NCI-H345 treated with DMSO at 0.1 percent for 48 hours (cell line): ENCODE data around the gene MTHFD1.

ENCODE experiments used
- DNase-seq: peaks from one replicate; lab custom pipeline; 2025; ENCODE audit not compliant: unreplicated experiment; lab: John Stamatoyannopoulos, UW

Gene MTHFD1

DNA sequence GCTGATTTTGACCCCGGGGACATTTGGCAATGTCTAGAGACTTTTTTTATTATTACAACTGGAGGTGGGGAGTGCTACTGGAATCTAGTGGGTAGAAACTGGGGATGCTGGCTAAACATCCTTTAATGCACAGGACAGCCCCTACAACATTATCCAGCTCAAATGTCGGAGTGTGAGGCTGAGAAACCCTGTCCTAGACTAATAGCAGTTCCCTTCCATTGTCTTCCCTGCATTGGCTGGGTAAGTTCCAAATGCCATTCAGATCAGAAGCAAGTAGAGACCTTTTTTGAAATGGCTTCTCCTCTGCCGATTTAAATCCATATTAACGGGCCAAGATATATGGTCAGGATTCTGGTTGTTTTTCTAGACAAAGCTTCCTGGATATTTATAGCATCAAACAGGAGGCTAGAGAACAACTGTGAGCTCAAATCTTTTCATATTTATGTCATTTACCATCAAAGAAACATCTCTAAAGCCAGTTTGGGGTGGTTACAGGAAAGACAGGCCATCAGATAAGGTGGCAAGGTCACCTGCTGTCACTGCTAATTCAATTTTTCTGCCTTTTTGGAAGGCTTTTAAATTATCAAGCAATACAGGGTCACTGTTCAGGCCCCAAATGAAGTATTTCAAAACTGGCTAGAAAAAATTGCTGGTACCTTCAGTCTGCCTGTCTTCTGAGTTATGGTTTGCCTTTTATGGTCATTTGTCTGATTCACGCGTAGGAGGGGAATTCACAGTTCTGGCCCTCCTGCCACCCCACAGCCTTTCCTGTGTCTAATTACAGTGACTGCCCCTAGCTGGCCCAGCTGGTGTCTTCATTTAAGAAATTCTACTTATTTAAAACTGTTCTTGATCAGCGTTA, 57.1 kb downstream of the MTHFD1 start:
- no peak for DNase-seq

DNA sequence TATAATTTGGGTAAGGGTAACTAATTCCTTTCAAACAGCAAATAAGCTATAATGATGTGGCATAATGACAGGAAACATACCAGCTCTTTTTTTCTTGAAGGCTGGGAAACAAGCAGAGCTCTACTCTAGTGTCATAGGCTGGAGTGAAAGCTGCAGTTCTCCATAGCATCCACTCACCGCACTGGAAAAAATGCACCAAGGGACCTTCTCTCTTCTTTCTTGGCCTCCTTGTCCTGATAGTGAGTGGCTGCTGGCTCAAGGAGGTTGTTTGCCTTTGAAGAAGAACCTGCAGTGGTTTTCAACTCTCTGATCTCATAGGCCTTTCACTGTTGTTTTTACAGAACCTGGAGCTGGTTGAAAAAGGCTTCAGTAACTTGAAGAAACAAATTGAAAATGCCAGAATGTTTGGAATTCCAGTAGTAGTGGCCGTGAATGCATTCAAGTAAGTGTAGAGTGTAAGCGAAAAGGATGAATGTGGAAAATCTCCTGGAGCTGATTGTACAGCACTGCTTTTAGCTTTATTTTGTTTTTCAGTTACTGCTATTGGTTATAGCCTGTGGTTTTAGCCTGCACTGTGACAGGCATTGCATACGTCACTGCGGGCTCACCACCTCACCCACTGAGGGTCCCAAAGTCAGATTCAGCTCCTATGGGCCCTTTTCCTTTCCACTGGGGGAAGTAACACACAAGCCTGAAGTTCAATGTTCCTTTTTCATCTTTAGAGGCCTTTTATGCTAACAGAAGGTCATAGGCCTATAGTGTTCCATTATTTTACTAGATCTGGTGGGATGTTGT, 59.9 kb downstream of the MTHFD1 start:
- no peak for DNase-seq

DNA sequence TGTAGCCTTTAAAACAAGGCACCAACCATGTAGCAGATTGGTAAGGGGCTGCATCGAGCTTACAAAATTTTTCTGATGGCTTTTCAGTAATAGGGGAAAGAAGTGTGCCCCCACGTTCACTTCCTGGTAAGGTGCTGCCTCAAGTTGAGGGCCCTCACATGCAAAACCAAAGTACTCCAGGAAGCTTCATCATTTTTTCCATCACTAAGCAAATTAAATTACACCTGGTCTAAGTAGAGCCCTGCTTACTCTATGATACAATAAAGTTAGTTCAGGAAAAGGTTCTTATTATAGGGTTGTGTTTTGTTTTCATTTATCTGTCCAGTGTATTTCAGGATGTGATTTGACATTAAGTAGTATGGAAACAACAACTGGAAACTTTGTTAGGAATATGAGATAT, 62.1 kb downstream of the MTHFD1 start:
- no peak for DNase-seq

DNA sequence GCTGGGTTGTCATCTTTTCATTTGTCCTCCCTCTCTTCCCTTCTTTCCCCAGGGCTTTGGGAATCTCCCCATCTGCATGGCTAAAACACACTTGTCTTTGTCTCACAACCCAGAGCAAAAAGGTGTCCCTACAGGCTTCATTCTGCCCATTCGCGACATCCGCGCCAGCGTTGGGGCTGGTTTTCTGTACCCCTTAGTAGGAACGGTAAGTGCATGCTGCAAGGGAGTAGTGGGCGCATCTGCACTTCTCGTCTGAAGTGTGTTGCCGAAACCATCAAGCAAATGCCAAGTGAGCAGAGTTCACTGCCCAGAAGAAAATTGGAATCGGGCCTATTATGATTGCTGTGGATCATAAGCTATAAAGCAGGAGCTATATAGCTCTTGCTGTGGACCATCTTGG, 66.5 kb downstream of the MTHFD1 start:
- DNase-seq, result no peak

DNA sequence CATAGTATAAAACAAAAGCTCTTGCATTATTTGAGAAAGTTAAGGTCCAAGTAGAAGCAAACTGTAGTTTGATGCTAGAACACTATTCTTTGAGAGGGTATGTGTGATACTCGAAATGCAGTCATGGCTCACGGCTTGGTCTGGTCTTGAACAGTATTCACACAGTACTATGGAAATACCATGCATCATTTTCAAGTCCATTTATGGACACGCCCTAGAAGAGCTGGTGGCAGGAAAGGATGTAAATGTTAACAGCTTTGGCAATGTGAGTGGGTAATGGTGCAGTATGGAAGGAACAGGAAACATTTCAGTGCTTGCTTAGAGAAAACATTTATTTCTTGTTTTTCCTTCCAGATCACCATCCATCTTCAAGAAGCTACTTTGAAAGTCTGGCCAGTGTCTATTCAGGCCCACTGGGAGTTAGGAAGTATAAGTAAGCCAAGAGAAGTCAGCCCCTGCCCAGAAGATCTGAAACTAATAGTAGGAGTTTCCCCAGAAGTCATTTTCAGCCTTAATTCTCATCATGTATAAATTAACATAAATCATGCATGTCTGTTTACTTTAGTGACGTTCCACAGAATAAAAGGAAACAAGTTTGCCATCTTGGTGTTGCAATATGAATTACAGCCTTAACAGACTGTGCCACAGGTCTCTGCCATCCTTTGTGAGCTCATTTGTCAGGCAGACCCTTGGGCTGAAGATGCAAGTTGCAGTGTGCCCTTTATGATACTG, 71.4 kb downstream of the MTHFD1 start:
- DNase-seq, result no peak

DNA sequence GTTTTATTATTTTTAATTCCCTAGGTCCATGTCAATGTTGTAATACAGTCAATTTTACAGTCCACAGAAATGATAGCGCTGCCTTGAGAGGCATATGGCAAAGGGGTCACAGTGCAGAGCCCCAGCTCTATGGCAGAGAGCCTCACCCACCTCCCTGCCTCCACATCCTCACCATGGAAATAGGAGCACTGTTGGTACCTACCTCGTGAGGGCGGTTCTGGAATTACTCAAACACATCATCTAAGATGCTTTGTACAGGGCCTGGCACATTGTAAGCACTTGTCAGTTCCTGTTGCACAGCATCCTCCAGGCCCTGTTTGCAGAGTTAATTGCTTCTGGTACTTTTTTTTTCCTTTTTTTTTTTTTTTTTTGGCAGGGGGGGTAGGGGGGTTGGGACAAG, 73.1 kb downstream of the MTHFD1 start:
- no peak for DNase-seq

DNA sequence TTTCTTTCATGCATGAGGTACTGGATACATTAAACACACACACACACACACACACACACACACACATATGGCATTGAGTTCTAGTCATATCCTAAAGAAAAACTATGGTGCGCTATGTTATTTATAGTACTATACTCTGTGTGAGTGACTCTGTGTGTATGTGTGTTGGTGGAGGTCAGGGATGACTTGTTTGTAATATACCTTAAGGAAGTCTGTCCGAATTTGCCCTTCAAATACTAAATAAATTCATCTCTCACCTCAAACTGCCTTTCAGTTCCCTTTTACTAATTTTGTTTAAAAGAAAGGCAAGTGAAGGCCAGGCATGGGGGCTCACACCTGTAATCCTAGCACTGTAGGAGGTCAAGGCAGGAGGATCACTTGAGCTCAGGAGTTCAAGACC, 75.0 kb downstream of the MTHFD1 start:
- DNase-seq, result no peak

- no peak for DNase-seq
Measured at GRCh38 chr14:64463873-64464272, 75.7 kb downstream of the MTHFD1 start.

DNA sequence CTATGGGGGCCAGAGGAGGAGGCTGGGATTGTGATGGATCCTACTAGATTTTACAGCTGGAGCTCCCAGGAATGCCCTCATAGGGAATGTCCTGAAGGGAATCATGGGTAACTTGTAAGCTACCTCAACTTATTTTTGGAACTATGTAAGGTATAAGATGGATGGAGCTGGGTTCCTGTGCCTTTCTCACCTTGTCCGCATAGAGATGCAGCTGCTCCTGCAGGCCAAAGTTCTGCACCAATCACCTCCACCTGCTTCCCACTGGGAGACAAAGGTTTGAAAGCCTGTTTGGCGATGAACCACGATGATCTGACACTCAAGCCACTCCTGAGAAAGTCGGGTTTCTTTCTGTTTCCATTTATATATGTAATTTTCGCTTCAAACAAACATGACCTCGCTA, 76.5 kb downstream of the MTHFD1 start:
- peak; percentile 57 for DNase-seq

GRCh38 chr14:64465191-64465822, 77.2 kb downstream of the MTHFD1 start, which contains the start of gene AKAP5:
TSS of gene AKAP5 (plus strand) at chr14:64465499. CDS start at chr14:64468395, 2,896 bp downstream.
- DNase-seq, result peak; percentile 68

- DNase-seq, result peak; percentile 41
Measured at GRCh38 chr14:64465831-64466554, 77.8 kb downstream of the MTHFD1 start.

DNA sequence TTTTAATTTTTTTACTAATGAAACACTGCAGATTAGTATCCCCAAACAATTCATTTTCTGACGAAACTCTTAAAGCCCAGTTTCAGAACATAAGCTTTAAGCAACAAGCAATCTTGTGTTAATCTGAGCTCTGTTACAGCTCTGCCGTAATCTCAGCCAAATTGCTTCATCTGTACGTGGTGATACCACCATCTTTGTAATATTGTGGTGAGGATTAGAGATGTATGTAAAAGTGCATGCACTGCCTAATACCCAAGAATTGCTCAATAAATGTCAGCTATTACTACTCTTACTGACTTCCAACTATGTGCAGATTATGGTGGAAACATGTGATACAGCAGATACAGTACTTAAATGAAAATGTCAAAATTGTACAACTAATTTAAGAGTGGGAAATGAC, 78.9 kb downstream of the MTHFD1 start:
- DNase-seq, result no peak

- DNase-seq, result no peak
Measured at GRCh38 chr14:64467566-64467965, 79.4 kb downstream of the MTHFD1 start.

DNA sequence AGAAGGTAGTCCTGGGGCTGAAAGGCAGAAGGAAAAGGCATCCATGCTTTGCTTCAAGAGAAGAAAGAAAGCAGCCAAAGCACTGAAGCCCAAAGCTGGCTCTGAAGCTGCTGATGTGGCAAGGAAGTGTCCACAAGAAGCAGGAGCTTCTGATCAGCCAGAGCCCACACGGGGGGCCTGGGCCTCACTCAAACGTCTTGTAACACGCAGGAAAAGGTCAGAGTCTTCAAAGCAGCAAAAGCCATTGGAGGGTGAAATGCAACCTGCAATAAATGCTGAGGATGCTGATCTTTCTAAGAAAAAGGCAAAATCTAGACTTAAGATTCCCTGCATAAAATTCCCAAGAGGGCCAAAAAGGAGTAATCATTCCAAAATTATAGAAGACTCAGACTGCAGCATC, 80.3 kb downstream of the MTHFD1 start:
- DNase-seq, result no peak

GRCh38 chr14:64474041-64474440, 85.9 kb downstream of the MTHFD1 start:
- DNase-seq, result no peak

DNA sequence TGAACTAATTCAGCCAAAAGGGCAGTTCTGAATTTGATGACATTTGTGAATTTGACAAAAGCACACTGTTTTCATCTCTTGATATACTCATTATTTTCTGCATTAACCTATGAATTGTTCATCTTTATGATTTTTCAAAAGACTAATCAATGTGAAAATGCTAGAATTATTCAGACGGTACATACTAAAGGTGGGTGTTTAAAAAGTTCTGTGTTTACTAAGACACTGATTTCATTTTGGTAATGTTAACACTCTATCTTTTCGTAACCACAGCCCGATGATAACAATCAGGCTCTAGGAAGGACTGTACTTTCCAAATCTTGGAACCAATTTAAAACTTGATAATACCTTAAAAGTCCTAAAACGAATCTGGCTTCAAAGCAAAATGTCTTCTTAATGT, 86.5 kb downstream of the MTHFD1 start:
- no peak for DNase-seq

DNA sequence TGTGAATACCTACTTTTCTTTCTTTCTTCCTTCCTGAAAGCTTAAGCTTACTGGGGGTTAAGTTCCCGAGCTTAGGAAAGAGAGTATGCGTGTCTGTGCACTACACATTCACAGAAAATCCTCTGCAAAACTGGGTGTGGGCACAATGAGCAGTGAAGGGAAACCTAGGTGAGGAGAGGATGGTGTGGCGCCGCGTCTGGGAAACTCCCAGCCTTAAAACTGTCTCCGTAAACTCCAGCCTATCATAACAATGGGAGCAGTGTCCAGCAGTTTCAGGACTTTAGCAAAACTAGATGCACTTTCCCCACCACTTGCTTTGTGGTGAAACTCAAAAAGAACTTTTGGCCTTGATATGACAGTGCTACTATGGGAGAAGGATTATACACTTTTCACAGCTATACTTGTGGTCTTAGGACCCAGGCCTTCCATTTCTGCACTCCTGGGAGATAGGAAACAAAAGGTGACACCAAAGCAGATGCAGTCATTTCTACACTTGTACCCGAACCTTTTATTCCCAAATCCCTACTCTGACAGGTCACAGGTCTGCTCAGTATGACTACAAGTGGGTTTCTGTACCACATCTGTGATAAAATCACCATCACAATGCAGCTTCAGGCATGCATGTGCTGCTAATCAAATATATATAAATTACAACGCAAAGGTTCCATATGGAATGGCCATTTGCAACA, 87.6 kb downstream of the MTHFD1 start:
- DNase-seq, result no peak

GRCh38 chr14:64476438-64476837, 88.3 kb downstream of the MTHFD1 start:
- no peak for DNase-seq

DNA sequence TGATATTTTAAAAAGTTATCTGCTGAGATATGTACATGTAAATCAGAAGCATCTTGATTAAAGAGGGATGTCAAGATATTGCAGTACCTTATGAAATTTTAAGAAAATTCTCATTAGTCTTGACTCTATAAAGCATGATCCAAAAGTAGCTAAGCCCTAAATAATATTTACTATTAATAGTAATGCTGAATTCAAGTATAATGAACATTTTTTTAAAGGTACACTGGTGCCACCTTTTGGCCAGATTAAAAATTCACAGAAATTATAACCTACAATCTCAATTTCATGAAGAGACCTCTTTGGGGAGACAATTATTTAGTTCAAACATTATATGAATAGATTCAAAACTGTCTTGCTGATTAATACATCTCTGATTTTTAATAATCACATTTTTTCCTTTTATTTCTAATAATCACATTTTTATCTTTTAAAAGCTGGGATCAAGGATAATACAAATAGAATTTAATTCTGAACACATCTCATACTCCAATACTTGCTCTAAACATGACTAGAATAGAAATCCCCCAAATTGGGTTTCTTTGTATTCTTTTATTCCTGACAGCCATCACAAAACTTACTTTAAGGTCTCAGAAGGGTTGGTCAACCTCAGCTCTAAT, 90.6 kb downstream of the MTHFD1 start:
- DNase-seq, result no peak
